ENCODE results near the gene RPE65. TPM values are rescaled to one million over a fixed set of nuclear protein-coding genes. Genes with fewer than 3 reads are reported as not detected.

The RPE65 gene
- total and polyA plus RNA-seq, 2 donors (not counting 1 experiment from before 2014, with no cell fraction given) = not detected

DNA sequence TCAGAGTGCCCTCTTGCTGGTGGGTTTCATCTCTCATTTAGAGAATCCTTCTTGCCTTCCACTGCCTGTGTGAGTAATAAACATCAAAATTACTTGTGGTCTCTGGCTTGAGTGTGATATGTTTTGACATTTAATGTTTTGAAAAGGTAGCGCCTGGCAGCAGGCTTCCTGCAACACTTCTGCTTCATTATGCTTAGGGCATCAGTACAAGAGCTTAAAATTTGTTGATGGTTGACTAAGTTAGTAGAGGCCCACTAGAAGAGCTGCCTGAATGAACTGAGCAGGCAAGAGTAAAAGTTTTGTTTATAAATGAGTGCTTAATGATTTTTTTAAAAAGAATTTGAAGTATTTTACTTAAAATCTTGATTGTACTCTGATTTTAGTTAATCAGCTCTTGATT is 6.4 kb upstream of the RPE65 start:
- H3K9ac ChIP-seq (ENCODE audit: insufficient read depth, low read length) = no peak overlapping the region
- no peaks in the 10 kb centered on the region for H3K27me3 ChIP-seq (ENCODE audit: control insufficient read depth, insufficient read depth, low read length)
- H4K20me1 ChIP-seq (ENCODE audit: control insufficient read depth, extremely low read depth, insufficient read depth, low read length) = no peaks in the 10 kb centered on the region
- H3K4me2 ChIP-seq (ENCODE audit: extremely low read depth, insufficient read depth, low read length) = no peak overlapping the region
- no peaks in the 10 kb centered on the region for H3K36me3 ChIP-seq (ENCODE audit: control insufficient read depth, insufficient read depth, low read length)
- no peaks in the 10 kb centered on the region for H3K9me3 ChIP-seq (ENCODE audit: control insufficient read depth, insufficient read depth, low read depth, low read length)
- H2AFZ ChIP-seq (ENCODE audit: low read length) = no peak overlapping the region
- peak in 1 of 2 donors; percentile 7 for DNase-seq (ENCODE audit: low read depth in 2 of 2)
- no peaks in the 10 kb centered on the region for H3K79me2 ChIP-seq (ENCODE audit: control insufficient read depth, insufficient read depth, low read length)
- H3K4me1 ChIP-seq (ENCODE audit: control insufficient read depth, extremely low read depth, insufficient read depth, low read length) = no peaks in the 10 kb centered on the region
- TF ChIP-seq CTCF (conservative IDR thresholded peaks at IDR 0.05 in 1 of 2, IDR thresholded peaks at IDR 0.05 in 1 of 2; ENCODE audit: low read depth in 1 of 2, low read length in 2 of 2) (no peak), EZH2 (IDR thresholded peaks at IDR 0.05; ENCODE audit: low read length, missing control alignments) (no peak)
- H3K4me3 ChIP-seq (replicated peaks in 1 of 4; ENCODE audit: control extremely low read depth in 1 of 4, insufficient read depth in 1 of 4, low read depth in 3 of 4, low read length in 4 of 4) = no peak overlapping the region
- H3K27ac ChIP-seq (ENCODE audit: insufficient read depth, low read length) = no peak overlapping the region

GRCh38 chr1:68454534-68454933 is 4.8 kb upstream of the RPE65 start:
- H3K79me2 ChIP-seq (ENCODE audit: control insufficient read depth, insufficient read depth, low read length) = no peaks in the 10 kb centered on the region
- no peaks in the 10 kb centered on the region for H4K20me1 ChIP-seq (ENCODE audit: control insufficient read depth, extremely low read depth, insufficient read depth, low read length)
- no peaks in the 10 kb centered on the region for H3K9me3 ChIP-seq (ENCODE audit: control insufficient read depth, insufficient read depth, low read depth, low read length)

GRCh38 chr1:68453060-68453670 is 3.4 kb upstream of the RPE65 start:
- no peak overlapping the region for H3K9ac ChIP-seq (ENCODE audit: insufficient read depth, low read length)
- peak in 1 of 2 donors; percentile 35 for DNase-seq (ENCODE audit: low read depth in 2 of 2)
- TF ChIP-seq CTCF (conservative IDR thresholded peaks at IDR 0.05 in 1 of 2, IDR thresholded peaks at IDR 0.05 in 1 of 2; ENCODE audit: low read depth in 1 of 2, low read length in 2 of 2) (no peak), EZH2 (IDR thresholded peaks at IDR 0.05; ENCODE audit: low read length, missing control alignments) (no peak)
- H3K4me1 ChIP-seq (ENCODE audit: control insufficient read depth, extremely low read depth, insufficient read depth, low read length) = no peaks in the 10 kb centered on the region
- no peaks in the 10 kb centered on the region for H3K36me3 ChIP-seq (ENCODE audit: control insufficient read depth, insufficient read depth, low read length)
- no peaks in the 10 kb centered on the region for H4K20me1 ChIP-seq (ENCODE audit: control insufficient read depth, extremely low read depth, insufficient read depth, low read length)
- no peak overlapping the region for H3K4me3 ChIP-seq (replicated peaks in 1 of 4; ENCODE audit: control extremely low read depth in 1 of 4, insufficient read depth in 1 of 4, low read depth in 3 of 4, low read length in 4 of 4)
- H3K27me3 ChIP-seq (ENCODE audit: control insufficient read depth, insufficient read depth, low read length) = peaks cover 3% of the 10 kb centered on the region
- H2AFZ ChIP-seq (ENCODE audit: low read length) = no peak overlapping the region
- no peaks in the 10 kb centered on the region for H3K79me2 ChIP-seq (ENCODE audit: control insufficient read depth, insufficient read depth, low read length)
- H3K4me2 ChIP-seq (ENCODE audit: extremely low read depth, insufficient read depth, low read length) = no peak overlapping the region
- H3K9me3 ChIP-seq (ENCODE audit: control insufficient read depth, insufficient read depth, low read depth, low read length) = no peaks in the 10 kb centered on the region
- no peak overlapping the region for H3K27ac ChIP-seq (ENCODE audit: insufficient read depth, low read length)

More at GRCh38 chr1:68454534-68454933, 4.8 kb upstream of the RPE65 start:
- Histone ChIP-seq H3K27me3 (ENCODE audit: control insufficient read depth, insufficient read depth, low read length) (no peaks in the 10 kb centered on the region), H2AFZ (ENCODE audit: low read length) (no peak overlapping the region), H3K9ac (ENCODE audit: insufficient read depth, low read length) (no peak overlapping the region), H3K4me3 (replicated peaks in 1 of 4; ENCODE audit: control extremely low read depth in 1 of 4, insufficient read depth in 1 of 4, low read depth in 3 of 4, low read length in 4 of 4) (no peak overlapping the region), H3K36me3 (ENCODE audit: control insufficient read depth, insufficient read depth, low read length) (no peaks in the 10 kb centered on the region), H3K4me2 (ENCODE audit: extremely low read depth, insufficient read depth, low read length) (no peak overlapping the region), H3K27ac (ENCODE audit: insufficient read depth, low read length) (no peak overlapping the region), H3K4me1 (ENCODE audit: control insufficient read depth, extremely low read depth, insufficient read depth, low read length) (no peaks in the 10 kb centered on the region)
- TF ChIP-seq CTCF (conservative IDR thresholded peaks at IDR 0.05 in 1 of 2, IDR thresholded peaks at IDR 0.05 in 1 of 2; ENCODE audit: low read depth in 1 of 2, low read length in 2 of 2) = peak in 1 of 2 donors; percentile 11
- TF ChIP-seq EZH2 (IDR thresholded peaks at IDR 0.05; ENCODE audit: low read length, missing control alignments) = no peak
- DNase-seq (ENCODE audit: low read depth in 2 of 2) = no peak

Data from fibroblast of lung (primary cell).